Mesenchymal stem cell (in vitro differentiated cells and primary cell): ENCODE measurements around the gene RESF1.
A peak's percentile ranks its signal among the peaks of the same experiment; 100 is the strongest.

Source experiments
- DNase-seq: peaks from one replicate; pipeline ENCODE4 v3.0.0-alpha.2; 2013
- H2AFZ ChIP-seq: one replicate; pipeline ENCODE4 v1.6.1; 2013; ENCODE audit warnings: low read depth, mild to moderate bottlenecking, control low read depth, inconsistent platforms, low read length, moderate library complexity
- H2AK5ac ChIP-seq: 2 replicates; pipeline ENCODE4 v1.6.1; 2013; ENCODE audit warnings: low read length, moderate library complexity, mild to moderate bottlenecking, inconsistent platforms; ENCODE audit not compliant: severe bottlenecking
- H2BK120ac ChIP-seq: one replicate; pipeline ENCODE4 v1.6.1; 2013; ENCODE audit warnings: low read depth, mild to moderate bottlenecking, inconsistent platforms, low read length, moderate library complexity
- H2BK12ac ChIP-seq, 2 experiments: one replicate each; pipeline ENCODE4 v1.6.1; 2013; ENCODE audit warnings: inconsistent platforms in 2 of 2, low read length in 2 of 2, mild to moderate bottlenecking in 2 of 2, moderate library complexity in 2 of 2, control low read depth in 1 of 2
- H2BK15ac ChIP-seq: one replicate; pipeline ENCODE4 v1.6.1; 2013; ENCODE audit warnings: mild to moderate bottlenecking, low read depth, inconsistent platforms; ENCODE audit not compliant: poor library complexity, severe bottlenecking
- H2BK5ac ChIP-seq: 2 replicates; pipeline ENCODE4 v1.6.1; 2013; ENCODE audit warnings: low read depth, mild to moderate bottlenecking, low read length, control low read depth, inconsistent platforms; ENCODE audit not compliant: poor library complexity, severe bottlenecking
- H3K14ac ChIP-seq, 2 experiments: one replicate each; pipeline ENCODE4 v1.6.1; 2013; ENCODE audit warnings: inconsistent platforms in 2 of 2, low read length in 2 of 2, control low read depth in 1 of 2, mild to moderate bottlenecking in 1 of 2, moderate library complexity in 1 of 2
- H3K18ac ChIP-seq, 2 experiments: one replicate each; pipeline ENCODE4 v1.6.1; 2013; ENCODE audit warnings: inconsistent platforms in 2 of 2, low read length in 2 of 2, control low read depth in 1 of 2, low read depth in 1 of 2, mild to moderate bottlenecking in 1 of 2
- H3K23ac ChIP-seq, 2 experiments: one replicate each; pipeline ENCODE4 v1.6.1; 2013; ENCODE audit warnings: inconsistent platforms in 2 of 2, low read length in 2 of 2, mild to moderate bottlenecking in 2 of 2, moderate library complexity in 2 of 2, control low read depth in 1 of 2
- H3K27ac ChIP-seq: 2 replicates; pipeline ENCODE4 v1.5.1; 2013; ENCODE audit warnings: mild to moderate bottlenecking, moderate library complexity, low read length, control low read depth, inconsistent platforms; ENCODE audit not compliant: poor library complexity, severe bottlenecking
- H3K27me3 ChIP-seq, 2 experiments: 2 replicates each; pipeline versions ENCODE4 v1.6.1 to v1.7.0; 2013; ENCODE audit warnings: low read length in 2 of 2, mild to moderate bottlenecking in 2 of 2, moderate library complexity in 2 of 2, control low read depth in 1 of 2, inconsistent platforms in 1 of 2; ENCODE audit not compliant: control insufficient read depth in 1 of 2, insufficient read depth in 1 of 2
- H3K36me3 ChIP-seq, 2 experiments: 2 replicates each; pipeline versions ENCODE4 v1.6.1 to v1.7.0; 2013; ENCODE audit warnings: low read length in 2 of 2, control low read depth in 1 of 2, inconsistent platforms in 1 of 2, low read depth in 1 of 2, mild to moderate bottlenecking in 1 of 2; ENCODE audit not compliant: insufficient read depth in 2 of 2, control insufficient read depth in 1 of 2
- H3K4ac ChIP-seq, 2 experiments: one replicate each; pipeline ENCODE4 v1.6.1; 2013; ENCODE audit warnings: inconsistent platforms in 2 of 2, low read length in 2 of 2, mild to moderate bottlenecking in 2 of 2, moderate library complexity in 2 of 2, control low read depth in 1 of 2, low read depth in 1 of 2
- H3K4me1 ChIP-seq: 2 replicates; pipeline ENCODE4 v1.6.1; 2013; ENCODE audit warnings: low read depth, low read length, control low read depth; ENCODE audit not compliant: control insufficient read depth, insufficient read depth
- H3K4me2 ChIP-seq: 2 replicates; pipeline ENCODE4 v1.6.1; 2013; ENCODE audit warnings: low read length, mild to moderate bottlenecking, inconsistent platforms; ENCODE audit not compliant: poor library complexity, severe bottlenecking
- H3K4me3 ChIP-seq, 2 experiments: 2 replicates each; pipeline versions ENCODE4 v1.5.1 to v1.7.0; 2013; ENCODE audit warnings: low read length in 2 of 2, mild to moderate bottlenecking in 2 of 2, control low read depth in 1 of 2, low read depth in 1 of 2; ENCODE audit not compliant: insufficient read depth in 1 of 2
- H3K79me1 ChIP-seq: replicated peaks from 2 replicates; pipeline ENCODE4 v1.6.1; 2013; ENCODE audit warnings: mild to moderate bottlenecking, control low read depth, low read length, inconsistent platforms; ENCODE audit not compliant: poor library complexity, severe bottlenecking
- H3K9ac ChIP-seq: 2 replicates; pipeline ENCODE4 v1.7.0; 2013; ENCODE audit warnings: mild to moderate bottlenecking, low read length, moderate library complexity
- H3K9me3 ChIP-seq: 2 replicates; pipeline ENCODE4 v1.7.0; 2013; ENCODE audit warnings: mild to moderate bottlenecking, low read length; ENCODE audit not compliant: control insufficient read depth
- H4K8ac ChIP-seq: one replicate; pipeline ENCODE4 v1.6.1; 2013; ENCODE audit warnings: inconsistent platforms, mild to moderate bottlenecking, low read length, moderate library complexity
- H4K91ac ChIP-seq: one replicate; pipeline ENCODE4 v1.6.1; 2013; ENCODE audit warnings: mild to moderate bottlenecking, low read length, inconsistent platforms
- WGBS: methylation state at CpG from one replicate; pipeline ENCODE4 v1.1.7; 2013; ENCODE audit warnings: mixed read lengths; 5-methylcytosine and 5-hydroxymethylcytosine counted together

RESF1 gene

DNA sequence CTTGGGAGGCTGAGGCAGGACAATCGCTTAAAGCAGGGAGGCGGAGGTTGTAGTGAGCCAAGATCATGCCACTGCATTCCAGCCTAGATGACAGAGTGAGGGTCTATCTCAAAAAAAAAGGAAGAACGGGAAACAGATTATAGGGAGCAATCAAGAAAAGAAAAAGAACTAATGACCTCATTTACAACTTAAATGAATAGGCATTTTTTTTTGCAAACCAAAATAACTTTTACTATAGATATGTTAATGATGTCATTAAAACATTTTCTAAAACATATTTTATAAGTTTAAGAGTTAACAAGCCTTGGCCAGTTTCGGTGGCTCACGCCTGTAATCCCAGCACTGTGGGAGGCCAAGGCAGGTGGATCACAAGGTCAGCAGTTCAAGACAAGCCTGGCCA lies 6.8 kb upstream of the RESF1 start:
- Histone ChIP-seq H2AFZ (no peak overlapping the region), H4K8ac (no peak overlapping the region), H3K9me3 (peaks cover 6% of the 10 kb centered on the region), H3K36me3 (no peaks in the 10 kb centered on the region), H2AK5ac (no peak overlapping the region), H3K27me3 (no peaks in the 10 kb centered on the region), H3K4ac (no peak overlapping the region), H3K18ac (no peak overlapping the region), H3K79me1 (peaks cover 2% of the 10 kb centered on the region), H2BK120ac (no peak overlapping the region), H2BK15ac (no peak overlapping the region), H3K4me1 (no peaks in the 10 kb centered on the region), H3K27ac (no peak overlapping the region), H3K23ac (no peak overlapping the region), H3K14ac (no peak overlapping the region), H3K4me3 (no peak overlapping the region), H3K4me2 (no peak overlapping the region), H2BK12ac (no peak overlapping the region), H3K9ac (no peak overlapping the region), H4K91ac (no peak overlapping the region), H2BK5ac (no peak overlapping the region)
- no peak for DNase-seq
- 97% methylated on average over 4 of the region's 5 CpGs for WGBS

DNA sequence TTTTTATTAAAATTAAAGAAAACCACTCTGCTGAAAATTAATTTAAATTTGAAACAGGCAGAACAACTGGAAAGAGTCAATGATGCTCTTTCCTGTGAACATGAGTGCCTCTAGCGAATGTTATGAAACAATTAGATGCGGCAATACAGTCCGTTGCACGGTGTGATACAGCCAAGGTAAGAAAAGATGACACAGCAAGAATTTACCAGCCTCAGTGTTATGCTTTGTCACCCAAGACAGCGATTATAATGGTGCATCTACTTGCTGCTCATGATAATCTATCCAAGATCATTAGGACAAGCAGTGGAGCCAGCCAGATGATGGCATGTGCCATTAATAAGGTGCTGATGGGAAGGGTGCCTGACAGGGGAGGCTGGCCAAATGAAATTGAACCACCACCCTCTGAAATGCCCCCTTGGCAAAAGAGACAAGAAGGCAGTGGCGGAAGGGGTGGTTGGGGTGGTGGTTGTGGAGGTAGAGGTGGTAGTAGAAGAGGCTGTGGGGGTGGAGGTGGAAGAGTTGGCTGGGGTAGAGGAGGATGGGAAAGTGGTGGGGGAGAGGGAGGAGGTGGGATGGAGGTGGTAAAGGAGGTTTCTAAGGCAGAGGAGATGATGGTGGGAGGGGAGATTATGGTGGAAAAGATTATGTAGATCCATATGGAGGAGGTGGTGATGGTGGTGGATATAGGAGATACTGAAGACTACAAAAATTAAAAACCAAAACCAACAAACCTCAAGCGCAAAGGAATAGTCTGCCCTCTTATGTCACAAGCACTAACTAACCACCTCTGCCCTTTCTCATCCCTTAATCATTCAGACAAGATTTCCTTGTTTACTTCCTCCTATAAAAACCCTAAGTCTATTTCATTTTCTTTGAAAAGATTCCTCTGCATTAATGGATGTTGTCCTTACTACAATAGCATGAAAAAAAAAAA lies 4.0 kb upstream of the RESF1 start:
- Histone ChIP-seq H2BK15ac (no peak overlapping the region), H3K9ac (no peak overlapping the region), H3K4me1 (no peaks in the 10 kb centered on the region), H3K4me3 (no peak overlapping the region), H2AFZ (no peak overlapping the region), H3K9me3 (no peaks in the 10 kb centered on the region), H3K4ac (no peak overlapping the region), H3K27ac (no peak overlapping the region), H3K4me2 (no peak overlapping the region), H2BK12ac (peak overlapping the region in 1 of 2 experiments; percentile 10), H3K23ac (no peak overlapping the region), H4K91ac (no peak overlapping the region), H2BK5ac (no peak overlapping the region), H3K18ac (no peak overlapping the region), H3K36me3 (no peaks in the 10 kb centered on the region), H3K27me3 (no peaks in the 10 kb centered on the region), H3K79me1 (peaks cover 2% of the 10 kb centered on the region), H3K14ac (no peak overlapping the region), H2BK120ac (no peak overlapping the region), H4K8ac (no peak overlapping the region), H2AK5ac (no peak overlapping the region)
- WGBS, result over 99% methylated on average over 7 of the region's 7 CpGs
- DNase-seq, result no peak

DNA sequence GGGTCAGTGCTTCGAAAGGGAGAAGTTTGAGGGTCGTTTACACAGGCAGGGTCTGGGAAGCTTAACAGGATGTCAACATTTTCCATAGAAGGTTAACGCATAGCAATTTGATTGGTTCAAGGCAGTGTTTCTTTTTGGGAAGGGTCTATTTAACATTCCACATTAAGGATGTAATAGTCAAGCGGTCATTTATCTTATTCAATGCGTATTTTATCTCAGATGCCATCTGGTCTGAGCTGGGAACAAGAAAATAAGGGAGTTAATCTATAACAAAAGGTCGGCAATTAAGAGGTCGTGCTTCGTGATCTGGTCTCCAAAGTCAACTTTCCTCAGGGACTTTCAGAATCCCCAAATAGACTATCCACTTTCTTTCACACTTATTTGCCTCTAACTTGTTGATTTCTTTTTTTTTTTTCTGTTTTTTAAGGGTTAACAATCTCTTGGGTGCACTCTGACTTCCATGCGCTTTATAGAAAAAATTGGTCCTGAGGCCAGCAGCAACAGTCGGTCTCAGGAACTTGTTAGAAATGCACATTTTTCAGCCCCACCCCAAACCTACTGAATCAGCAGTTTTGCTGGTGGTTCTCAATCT lies 550 bp upstream of the RESF1 start:
- Histone ChIP-seq H2BK120ac (peak overlapping the region; percentile 50), H3K4me3 (peak overlapping the region; percentile 84 to 89), H3K27ac (peak overlapping the region; percentile 93), H2BK15ac (no peak overlapping the region), H3K9me3 (no peaks in the 10 kb centered on the region), H3K4ac (peak overlapping the region in 1 of 2 experiments; percentile 97), H2BK12ac (peak overlapping the region in 1 of 2 experiments; percentile 71), H3K14ac (no peak overlapping the region), H3K79me1 (peaks cover 5% of the 10 kb centered on the region), H3K4me2 (peak overlapping the region; percentile 22), H3K18ac (peak overlapping the region; percentile 67 to 77), H3K36me3 (peaks cover 7 to 21% of the 10 kb centered on the region in 2 experiments), H4K91ac (peak overlapping the region; percentile 11), H3K9ac (peak overlapping the region; percentile 87), H3K4me1 (peaks cover 7% of the 10 kb centered on the region), H4K8ac (peak overlapping the region; percentile 80), H2BK5ac (peak overlapping the region; percentile 84), H2AK5ac (no peak overlapping the region), H2AFZ (peak overlapping the region; percentile 75), H3K23ac (no peak overlapping the region), H3K27me3 (no peaks in the 10 kb centered on the region)
- no peak for DNase-seq
- 8% methylated on average over 4 of the region's 10 CpGs for WGBS
